ENCODE results near the gene POLR1A.

The POLR1A gene

DNA sequence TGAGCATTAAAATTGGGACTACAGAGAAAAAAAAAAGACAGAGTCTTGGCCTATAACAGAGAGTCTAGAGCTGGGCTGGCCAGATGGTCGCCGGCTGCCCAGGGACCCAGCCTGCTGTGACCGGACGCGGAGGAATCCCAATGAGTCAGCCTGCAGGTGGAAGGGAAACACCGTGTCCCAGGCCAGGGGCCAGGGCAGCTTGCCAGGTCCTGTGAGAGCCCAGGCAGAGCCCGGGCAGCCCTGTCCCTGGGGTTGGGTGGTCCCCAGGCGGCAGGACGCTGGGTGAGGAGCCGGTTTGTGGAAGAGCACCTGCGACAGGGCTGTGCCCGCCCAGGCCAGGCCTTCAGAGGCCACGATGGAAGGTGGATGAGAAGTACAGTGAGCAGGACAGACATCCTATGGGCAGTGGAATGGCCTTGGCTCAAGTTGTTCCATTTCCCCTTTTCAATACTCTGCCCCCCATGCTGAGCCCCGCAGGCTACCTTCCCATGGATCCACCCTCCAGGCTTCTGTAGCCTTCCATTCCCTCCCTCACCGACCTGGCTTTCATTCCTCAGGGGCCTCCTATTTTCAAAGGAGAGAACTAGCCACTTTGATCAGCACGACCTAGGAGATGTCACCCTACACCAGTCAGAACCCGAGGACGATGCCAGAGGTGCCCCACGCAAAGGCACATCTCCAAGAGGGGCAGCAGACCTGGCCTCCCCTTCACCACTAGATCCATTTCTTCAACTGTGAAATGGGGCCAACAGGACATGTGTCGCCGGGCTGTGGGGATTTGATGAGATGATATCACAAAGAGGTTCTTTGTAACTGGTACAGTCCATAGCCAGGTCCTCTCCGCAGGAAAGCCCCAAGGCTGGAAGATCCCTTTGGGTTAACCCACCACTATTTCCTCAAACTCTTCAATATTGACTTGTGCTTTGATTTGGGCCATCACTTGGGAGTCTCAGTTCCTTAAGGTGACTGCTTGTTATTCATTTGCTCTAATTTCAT is 87.5 kb downstream of the POLR1A start:
- Histone ChIP-seq H3K4me1 (ENCODE audit: low read depth, poor library complexity, severe bottlenecking) (no peaks in the 10 kb centered on the region), H3K27me3 (ENCODE audit: insufficient read depth, low read depth) (no peaks in the 10 kb centered on the region), H3K27ac (no peak overlapping the region), H2AFZ (ENCODE audit: low read depth) (no peak overlapping the region), H4K20me1 (ENCODE audit: insufficient read depth) (no peaks in the 10 kb centered on the region), H3K36me3 (ENCODE audit: insufficient read depth) (no peaks in the 10 kb centered on the region), H3K9ac (no peak overlapping the region), H3K4me2 (no peak overlapping the region), H3K4me3 (IDR thresholded peaks at IDR 0.05; ENCODE audit: insufficient read depth, low read depth, low read length) (no peak overlapping the region), H3K79me2 (ENCODE audit: insufficient read depth, low read depth) (no peaks in the 10 kb centered on the region)
- TF ChIP-seq, protein P1, sequence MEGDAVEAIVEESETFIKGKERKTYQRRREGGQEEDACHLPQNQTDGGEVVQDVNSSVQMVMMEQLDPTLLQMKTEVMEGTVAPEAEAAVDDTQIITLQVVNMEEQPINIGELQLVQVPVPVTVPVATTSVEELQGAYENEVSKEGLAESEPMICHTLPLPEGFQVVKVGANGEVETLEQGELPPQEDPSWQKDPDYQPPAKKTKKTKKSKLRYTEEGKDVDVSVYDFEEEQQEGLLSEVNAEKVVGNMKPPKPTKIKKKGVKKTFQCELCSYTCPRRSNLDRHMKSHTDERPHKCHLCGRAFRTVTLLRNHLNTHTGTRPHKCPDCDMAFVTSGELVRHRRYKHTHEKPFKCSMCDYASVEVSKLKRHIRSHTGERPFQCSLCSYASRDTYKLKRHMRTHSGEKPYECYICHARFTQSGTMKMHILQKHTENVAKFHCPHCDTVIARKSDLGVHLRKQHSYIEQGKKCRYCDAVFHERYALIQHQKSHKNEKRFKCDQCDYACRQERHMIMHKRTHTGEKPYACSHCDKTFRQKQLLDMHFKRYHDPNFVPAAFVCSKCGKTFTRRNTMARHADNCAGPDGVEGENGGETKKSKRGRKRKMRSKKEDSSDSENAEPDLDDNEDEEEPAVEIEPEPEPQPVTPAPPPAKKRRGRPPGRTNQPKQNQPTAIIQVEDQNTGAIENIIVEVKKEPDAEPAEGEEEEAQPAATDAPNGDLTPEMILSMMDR (conservative IDR thresholded peaks at IDR 0.05; ENCODE audit: low read depth, low read length): no peak

GRCh38 chr2:86016581-86016980 is 89.1 kb downstream of the POLR1A start:
- Histone ChIP-seq H3K4me1 (ENCODE audit: low read depth, poor library complexity, severe bottlenecking) (no peaks in the 10 kb centered on the region), H3K4me2 (no peak overlapping the region), H3K79me2 (ENCODE audit: insufficient read depth, low read depth) (no peaks in the 10 kb centered on the region), H3K9ac (no peak overlapping the region), H2AFZ (ENCODE audit: low read depth) (no peak overlapping the region), H3K36me3 (ENCODE audit: insufficient read depth) (no peaks in the 10 kb centered on the region), H4K20me1 (ENCODE audit: insufficient read depth) (no peaks in the 10 kb centered on the region), H3K27me3 (ENCODE audit: insufficient read depth, low read depth) (no peaks in the 10 kb centered on the region), H3K27ac (no peak overlapping the region), H3K4me3 (IDR thresholded peaks at IDR 0.05; ENCODE audit: insufficient read depth, low read depth, low read length) (no peak overlapping the region)
- TF ChIP-seq, protein P1 (conservative IDR thresholded peaks at IDR 0.05; ENCODE audit: low read depth, low read length): no peak

GRCh38 chr2:86015699-86016098 is 90.0 kb downstream of the POLR1A start:
- no peak overlapping the region for H3K27ac ChIP-seq
- no peak overlapping the region for H3K4me3 ChIP-seq (IDR thresholded peaks at IDR 0.05; ENCODE audit: insufficient read depth, low read depth, low read length)
- H4K20me1 ChIP-seq (ENCODE audit: insufficient read depth): no peaks in the 10 kb centered on the region
- H3K9ac ChIP-seq: no peak overlapping the region
- H3K4me1 ChIP-seq (ENCODE audit: low read depth, poor library complexity, severe bottlenecking): no peaks in the 10 kb centered on the region
- no peak overlapping the region for H2AFZ ChIP-seq (ENCODE audit: low read depth)
- H3K36me3 ChIP-seq (ENCODE audit: insufficient read depth): no peaks in the 10 kb centered on the region
- TF ChIP-seq, protein P1 (conservative IDR thresholded peaks at IDR 0.05; ENCODE audit: low read depth, low read length): no peak
- no peaks in the 10 kb centered on the region for H3K27me3 ChIP-seq (ENCODE audit: insufficient read depth, low read depth)
- no peaks in the 10 kb centered on the region for H3K79me2 ChIP-seq (ENCODE audit: insufficient read depth, low read depth)
- no peak overlapping the region for H3K4me2 ChIP-seq

DNA sequence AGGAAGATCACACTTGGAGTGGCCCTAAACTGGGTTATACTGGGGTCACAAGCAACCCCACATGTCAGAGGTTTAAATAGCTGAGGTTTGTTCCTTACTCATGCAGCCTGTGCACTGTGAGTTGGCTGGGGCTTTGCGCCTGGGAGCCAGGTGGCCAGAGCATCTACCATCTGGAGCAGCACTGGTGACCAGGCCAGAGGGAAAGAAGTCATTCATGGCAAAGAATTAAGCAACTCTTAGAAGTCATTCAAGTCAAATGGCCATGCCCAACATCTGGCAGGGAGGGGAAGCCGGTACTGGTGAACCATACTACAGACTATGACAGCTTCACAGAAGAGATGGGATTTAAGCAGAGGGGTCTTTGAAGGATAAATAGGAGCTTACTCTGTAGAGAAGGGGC is 90.7 kb downstream of the POLR1A start:
- H2AFZ ChIP-seq (ENCODE audit: low read depth): no peak overlapping the region
- no peak overlapping the region for H3K9ac ChIP-seq
- H3K4me1 ChIP-seq (ENCODE audit: low read depth, poor library complexity, severe bottlenecking): no peaks in the 10 kb centered on the region
- H3K36me3 ChIP-seq (ENCODE audit: insufficient read depth): no peaks in the 10 kb centered on the region
- H3K79me2 ChIP-seq (ENCODE audit: insufficient read depth, low read depth): no peaks in the 10 kb centered on the region
- no peaks in the 10 kb centered on the region for H4K20me1 ChIP-seq (ENCODE audit: insufficient read depth)
- H3K27ac ChIP-seq: no peak overlapping the region
- H3K4me2 ChIP-seq: no peak overlapping the region
- TF ChIP-seq, protein P1 (conservative IDR thresholded peaks at IDR 0.05; ENCODE audit: low read depth, low read length): no peak
- no peak overlapping the region for H3K4me3 ChIP-seq (IDR thresholded peaks at IDR 0.05; ENCODE audit: insufficient read depth, low read depth, low read length)
- H3K27me3 ChIP-seq (ENCODE audit: insufficient read depth, low read depth): no peaks in the 10 kb centered on the region
